Measurements from ENCODE around the gene MAFB. TPM values are rescaled to one million over a fixed set of nuclear protein-coding genes. Genes with fewer than 3 reads are reported as not detected.

Gene MAFB
- total and polyA plus RNA-seq, 10 donors: 18.7 to 295 (median 180) TPM

- no peaks in the 10 kb centered on the region for H3K9me3 ChIP-seq
- H3K4me1 ChIP-seq: peaks cover 14 to 94% (median 70%) of the 10 kb centered on the region in 6 donors
- H3K4me3 ChIP-seq: peak overlapping the region in 2 of 8 donors; percentile 1 to 32
- DNase-seq: peak; percentile 87
- TF ChIP-seq POLR2A (IDR thresholded peaks at IDR 0.05): no peak
- TF ChIP-seq POLR2AphosphoS5 (IDR thresholded peaks at IDR 0.05): peak; percentile 85 to 91 (median 91)
- TF ChIP-seq, protein P1, sequence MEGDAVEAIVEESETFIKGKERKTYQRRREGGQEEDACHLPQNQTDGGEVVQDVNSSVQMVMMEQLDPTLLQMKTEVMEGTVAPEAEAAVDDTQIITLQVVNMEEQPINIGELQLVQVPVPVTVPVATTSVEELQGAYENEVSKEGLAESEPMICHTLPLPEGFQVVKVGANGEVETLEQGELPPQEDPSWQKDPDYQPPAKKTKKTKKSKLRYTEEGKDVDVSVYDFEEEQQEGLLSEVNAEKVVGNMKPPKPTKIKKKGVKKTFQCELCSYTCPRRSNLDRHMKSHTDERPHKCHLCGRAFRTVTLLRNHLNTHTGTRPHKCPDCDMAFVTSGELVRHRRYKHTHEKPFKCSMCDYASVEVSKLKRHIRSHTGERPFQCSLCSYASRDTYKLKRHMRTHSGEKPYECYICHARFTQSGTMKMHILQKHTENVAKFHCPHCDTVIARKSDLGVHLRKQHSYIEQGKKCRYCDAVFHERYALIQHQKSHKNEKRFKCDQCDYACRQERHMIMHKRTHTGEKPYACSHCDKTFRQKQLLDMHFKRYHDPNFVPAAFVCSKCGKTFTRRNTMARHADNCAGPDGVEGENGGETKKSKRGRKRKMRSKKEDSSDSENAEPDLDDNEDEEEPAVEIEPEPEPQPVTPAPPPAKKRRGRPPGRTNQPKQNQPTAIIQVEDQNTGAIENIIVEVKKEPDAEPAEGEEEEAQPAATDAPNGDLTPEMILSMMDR (IDR thresholded peaks at IDR 0.05 in 8 of 11, conservative IDR thresholded peaks at IDR 0.05 in 3 of 11): peak in 1 of 11 experiments; percentile 26
- intact Hi-C loops (cut with DNase I; ENCODE audit: low total_unique reads): no loop called here
- peaks cover 0 to 7% (median 0%) of the 10 kb centered on the region in 7 donors for H3K27me3 ChIP-seq (replicated peaks in 1 of 7)
- peak overlapping the region in 7 of 8 donors; percentile 40 to 77 (median 75) for H3K27ac ChIP-seq
- no peaks in the 10 kb centered on the region for H3K36me3 ChIP-seq
- WGBS, 5 donors: 50 to 72% (median 58%) methylated on average over 3 to 5 of the region's 5 CpGs
Observed at GRCh38 chr20:40643891-40644290, 45.1 kb downstream of the MAFB start.

DNA sequence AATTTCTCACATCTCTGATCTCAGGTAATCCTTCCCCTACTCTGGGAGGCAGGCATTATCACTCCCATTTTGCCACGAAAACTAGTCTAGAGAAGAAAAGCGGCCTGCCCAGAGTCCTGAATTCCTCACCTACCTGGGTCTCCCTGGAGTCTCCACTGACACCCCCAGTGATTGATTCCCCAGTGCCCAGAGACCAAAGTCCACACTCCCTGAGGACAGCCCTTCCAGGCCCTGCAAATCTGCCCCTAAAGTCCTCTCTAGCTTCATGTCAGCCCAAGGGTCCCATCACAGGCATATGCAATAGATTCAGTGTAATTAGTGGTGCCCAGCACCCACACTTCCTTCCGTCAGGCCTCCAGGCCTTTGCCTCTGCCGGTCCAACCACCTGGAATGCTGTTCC is 47.2 kb downstream of the MAFB start:
- Histone ChIP-seq H3K4me1 (peaks cover 14 to 76% (median 55%) of the 10 kb centered on the region in 6 donors), H3K4me3 (no peak overlapping the region), H3K9me3 (no peaks in the 10 kb centered on the region), H3K27ac (peak overlapping the region in 5 of 8 donors; percentile 33 to 65 (median 44)), H3K27me3 (replicated peaks in 1 of 7) (peaks cover 0 to 7% (median 0%) of the 10 kb centered on the region in 7 donors), H3K36me3 (no peaks in the 10 kb centered on the region)
- intact Hi-C loops (cut with DNase I; ENCODE audit: low total_unique reads): no loop called here
- no peak for TF ChIP-seq POLR2A (IDR thresholded peaks at IDR 0.05)
- TF ChIP-seq, protein P1 (IDR thresholded peaks at IDR 0.05 in 8 of 11, conservative IDR thresholded peaks at IDR 0.05 in 3 of 11): no peak
- no peak for TF ChIP-seq POLR2AphosphoS5 (IDR thresholded peaks at IDR 0.05)
- DNase-seq: no peak
- WGBS, 5 donors: 62 to 78% (median 65%) methylated on average over 4 of the region's 4 CpGs

- Histone ChIP-seq H3K27me3 (replicated peaks in 1 of 7) (peaks cover 0 to 3% (median 0%) of the 10 kb centered on the region in 7 donors), H3K4me1 (peaks cover 14 to 70% (median 51%) of the 10 kb centered on the region in 6 donors), H3K27ac (peak overlapping the region in 4 of 8 donors; percentile 33 to 65 (median 51)), H3K4me3 (no peak overlapping the region), H3K36me3 (no peaks in the 10 kb centered on the region), H3K9me3 (no peaks in the 10 kb centered on the region)
- WGBS, 5 donors: 36 to 53% (median 40%) methylated on average over 2 of the region's 2 CpGs
- TF ChIP-seq POLR2A (IDR thresholded peaks at IDR 0.05) (no peak), POLR2AphosphoS5 (IDR thresholded peaks at IDR 0.05) (peak in 2 of 3 donors; percentile 39 to 77)
- TF ChIP-seq, protein P1 (IDR thresholded peaks at IDR 0.05 in 8 of 11, conservative IDR thresholded peaks at IDR 0.05 in 3 of 11): no peak
- DNase-seq: no peak
- intact Hi-C loops (cut with DNase I; ENCODE audit: low total_unique reads): no loop called here
Observed at GRCh38 chr20:40641202-40641601, 47.8 kb downstream of the MAFB start.

DNA sequence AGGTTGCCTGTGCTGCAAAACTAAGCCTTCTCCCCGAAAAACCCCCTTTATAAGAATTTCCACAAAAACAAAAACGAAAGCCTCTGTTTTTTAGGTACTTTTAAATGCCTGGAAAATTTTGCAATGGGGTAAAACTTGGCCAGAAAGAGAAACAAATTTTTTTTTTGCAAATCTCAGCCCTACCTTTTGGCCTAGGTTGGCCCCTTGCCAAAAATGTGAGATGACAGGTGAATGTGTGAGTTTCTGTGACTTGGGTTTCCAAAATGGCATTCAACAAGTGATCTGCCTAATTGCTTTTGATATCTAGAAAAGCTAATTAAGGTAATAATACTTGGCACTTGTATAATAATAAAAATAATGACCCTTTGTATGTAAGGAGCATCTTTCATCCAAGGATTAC is 48.4 kb downstream of the MAFB start:
- WGBS, 5 donors: 54 to 77% (median 70%) methylated on average over 2 of the region's 2 CpGs
- Histone ChIP-seq H3K27me3 (replicated peaks in 1 of 7) (no peaks in the 10 kb centered on the region), H3K4me1 (peaks cover 14 to 65% (median 46%) of the 10 kb centered on the region in 6 donors), H3K9me3 (no peaks in the 10 kb centered on the region), H3K27ac (peak overlapping the region in 4 of 8 donors; percentile 15 to 65 (median 51)), H3K36me3 (no peaks in the 10 kb centered on the region), H3K4me3 (no peak overlapping the region)
- intact Hi-C loops (cut with DNase I; ENCODE audit: low total_unique reads): no loop called here
- TF ChIP-seq, protein P1 (IDR thresholded peaks at IDR 0.05 in 8 of 11, conservative IDR thresholded peaks at IDR 0.05 in 3 of 11): no peak
- TF ChIP-seq POLR2A (IDR thresholded peaks at IDR 0.05) (no peak), POLR2AphosphoS5 (IDR thresholded peaks at IDR 0.05) (no peak)
- DNase-seq: no peak
